ENCODE results near the gene CHST13.

The CHST13 gene

DNA sequence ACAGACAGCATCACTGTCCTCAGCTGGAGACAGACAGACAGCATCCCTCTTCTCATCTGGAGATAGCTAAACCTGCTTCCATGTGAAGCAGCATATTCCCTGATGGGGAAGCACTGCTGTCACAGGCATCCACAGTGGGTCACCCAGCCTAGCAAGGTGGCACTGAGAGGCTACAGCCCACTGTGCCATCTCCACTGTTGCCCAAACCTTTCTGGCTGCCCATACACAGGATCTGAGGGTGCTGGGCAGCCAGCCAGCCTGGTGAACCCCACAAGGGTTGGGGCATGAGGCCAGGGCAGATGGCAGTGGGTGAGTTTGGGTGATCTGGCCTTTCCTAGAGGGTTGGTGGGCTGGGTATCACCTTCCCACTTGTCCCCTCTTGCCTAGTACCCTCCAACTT, 11.7 kb downstream of the CHST13 start:
- ATAC-seq (ENCODE audit: insufficient read depth, low read depth) = no peak
- TF ChIP-seq, protein P1, sequence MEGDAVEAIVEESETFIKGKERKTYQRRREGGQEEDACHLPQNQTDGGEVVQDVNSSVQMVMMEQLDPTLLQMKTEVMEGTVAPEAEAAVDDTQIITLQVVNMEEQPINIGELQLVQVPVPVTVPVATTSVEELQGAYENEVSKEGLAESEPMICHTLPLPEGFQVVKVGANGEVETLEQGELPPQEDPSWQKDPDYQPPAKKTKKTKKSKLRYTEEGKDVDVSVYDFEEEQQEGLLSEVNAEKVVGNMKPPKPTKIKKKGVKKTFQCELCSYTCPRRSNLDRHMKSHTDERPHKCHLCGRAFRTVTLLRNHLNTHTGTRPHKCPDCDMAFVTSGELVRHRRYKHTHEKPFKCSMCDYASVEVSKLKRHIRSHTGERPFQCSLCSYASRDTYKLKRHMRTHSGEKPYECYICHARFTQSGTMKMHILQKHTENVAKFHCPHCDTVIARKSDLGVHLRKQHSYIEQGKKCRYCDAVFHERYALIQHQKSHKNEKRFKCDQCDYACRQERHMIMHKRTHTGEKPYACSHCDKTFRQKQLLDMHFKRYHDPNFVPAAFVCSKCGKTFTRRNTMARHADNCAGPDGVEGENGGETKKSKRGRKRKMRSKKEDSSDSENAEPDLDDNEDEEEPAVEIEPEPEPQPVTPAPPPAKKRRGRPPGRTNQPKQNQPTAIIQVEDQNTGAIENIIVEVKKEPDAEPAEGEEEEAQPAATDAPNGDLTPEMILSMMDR (IDR thresholded peaks at IDR 0.05; ENCODE audit: borderline replicate concordance, extremely low read depth, low read length, poor library complexity, severe bottlenecking) = no peak
- no peak for TF ChIP-seq EZH2 (IDR thresholded peaks at IDR 0.05; ENCODE audit: borderline replicate concordance, low read depth, low read length, severe bottlenecking)
- H3K27ac ChIP-seq (ENCODE audit: low read length) = no peak overlapping the region

DNA sequence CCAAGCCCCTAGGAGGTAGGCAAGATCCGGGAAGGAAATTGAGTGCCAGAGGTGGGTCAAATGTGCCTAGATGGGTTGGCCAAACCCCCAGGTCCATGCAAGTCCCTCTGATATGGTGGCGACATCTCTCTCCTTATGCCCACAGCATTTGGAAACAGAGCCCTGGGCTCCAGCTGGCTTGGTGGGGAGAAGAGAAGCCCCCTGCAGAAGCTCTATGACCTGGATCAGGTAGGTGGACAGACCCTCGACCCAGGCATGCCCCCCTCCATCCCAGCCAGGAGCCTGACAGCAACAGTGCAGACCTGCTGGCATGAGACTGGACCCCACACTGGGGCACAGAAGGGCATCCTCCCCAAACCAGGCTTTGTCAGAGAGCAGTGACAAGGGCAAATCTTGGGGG, 12.2 kb downstream of the CHST13 start:
- H3K4me2 ChIP-seq (ENCODE audit: insufficient read depth, low read length) = no peak overlapping the region
- H3K9ac ChIP-seq (ENCODE audit: low read depth, low read length) = no peak overlapping the region
- H3K4me3 ChIP-seq (ENCODE audit: low read depth in 1 of 2, low read length in 2 of 2) = no peak overlapping the region
- ATAC-seq (ENCODE audit: insufficient read depth, low read depth) = no peak
- H3K4me1 ChIP-seq (ENCODE audit: insufficient read depth, low read length) = peaks cover 14% of the 10 kb centered on the region
- TF ChIP-seq, protein P1 (IDR thresholded peaks at IDR 0.05; ENCODE audit: borderline replicate concordance, extremely low read depth, low read length, poor library complexity, severe bottlenecking) = no peak
- no peak for TF ChIP-seq EZH2 (IDR thresholded peaks at IDR 0.05; ENCODE audit: borderline replicate concordance, low read depth, low read length, severe bottlenecking)
- no peak overlapping the region for H2AFZ ChIP-seq (ENCODE audit: low read depth, low read length)
- H3K9me3 ChIP-seq (ENCODE audit: insufficient read depth, low read length, severe bottlenecking) = no peaks in the 10 kb centered on the region
- no peaks in the 10 kb centered on the region for H3K79me2 ChIP-seq (ENCODE audit: insufficient read depth, low read length)
- H3K36me3 ChIP-seq (ENCODE audit: insufficient read depth, low read length) = no peaks in the 10 kb centered on the region
- H3K27me3 ChIP-seq (ENCODE audit: insufficient read depth, low read length, poor library complexity) = peaks cover 3% of the 10 kb centered on the region
- DNase-seq = no peak
- no peak overlapping the region for H3K27ac ChIP-seq (ENCODE audit: low read length)
- H4K20me1 ChIP-seq (ENCODE audit: insufficient read depth, low read length) = no peaks in the 10 kb centered on the region; the same call in 1 of the 2 replicates

More for the DNA sequence above, 11.7 kb downstream of the CHST13 start:
- H3K4me1 ChIP-seq (ENCODE audit: insufficient read depth, low read length) = peaks cover 10% of the 10 kb centered on the region
- no peaks in the 10 kb centered on the region for H3K36me3 ChIP-seq (ENCODE audit: insufficient read depth, low read length)
- H3K9me3 ChIP-seq (ENCODE audit: insufficient read depth, low read length, severe bottlenecking) = no peaks in the 10 kb centered on the region
- no peak overlapping the region for H2AFZ ChIP-seq (ENCODE audit: low read depth, low read length)
- no peaks in the 10 kb centered on the region for H3K79me2 ChIP-seq (ENCODE audit: insufficient read depth, low read length)
- no peak for DNase-seq
- no peak overlapping the region for H3K9ac ChIP-seq (ENCODE audit: low read depth, low read length)
- peaks cover 3% of the 10 kb centered on the region for H3K27me3 ChIP-seq (ENCODE audit: insufficient read depth, low read length, poor library complexity)
- no peak overlapping the region for H3K4me3 ChIP-seq (ENCODE audit: low read depth in 1 of 2, low read length in 2 of 2)
- no peaks in the 10 kb centered on the region; the same call in 1 of the 2 replicates for H4K20me1 ChIP-seq (ENCODE audit: insufficient read depth, low read length)
- H3K4me2 ChIP-seq (ENCODE audit: insufficient read depth, low read length) = no peak overlapping the region

- DNase-seq (no peak), ATAC-seq (ENCODE audit: insufficient read depth, low read depth) (no peak)
- Histone ChIP-seq H3K4me1 (ENCODE audit: insufficient read depth, low read length) (peaks cover 24% of the 10 kb centered on the region), H3K9ac (ENCODE audit: low read depth, low read length) (no peak overlapping the region), H3K36me3 (ENCODE audit: insufficient read depth, low read length) (no peaks in the 10 kb centered on the region), H3K4me2 (ENCODE audit: insufficient read depth, low read length) (no peak overlapping the region), H3K27ac (ENCODE audit: low read length) (no peak overlapping the region), H3K79me2 (ENCODE audit: insufficient read depth, low read length) (no peaks in the 10 kb centered on the region), H2AFZ (ENCODE audit: low read depth, low read length) (no peak overlapping the region), H3K4me3 (ENCODE audit: low read depth in 1 of 2, low read length in 2 of 2) (no peak overlapping the region), H3K27me3 (ENCODE audit: insufficient read depth, low read length, poor library complexity) (peaks cover 3% of the 10 kb centered on the region), H3K9me3 (ENCODE audit: insufficient read depth, low read length, severe bottlenecking) (no peaks in the 10 kb centered on the region), H4K20me1 (ENCODE audit: insufficient read depth, low read length) (no peaks in the 10 kb centered on the region; the same call in 1 of the 2 replicates)
- TF ChIP-seq EZH2 (IDR thresholded peaks at IDR 0.05; ENCODE audit: borderline replicate concordance, low read depth, low read length, severe bottlenecking) = no peak
- TF ChIP-seq, protein P1 (IDR thresholded peaks at IDR 0.05; ENCODE audit: borderline replicate concordance, extremely low read depth, low read length, poor library complexity, severe bottlenecking) = no peak
Measured at GRCh38 chr3:126537116-126537729, 13.3 kb downstream of the CHST13 start.
